ENCODE data around the gene LCE2C.

LCE2C gene

GRCh38 chr1:152699746-152700145, 24.7 kb downstream of the LCE2C start:
- DNase-seq, result no peak
- intact Hi-C loops (cut with DNase I), result no loop called here

- intact Hi-C loops (cut with DNase I), result no loop called here
- no peak for DNase-seq
Observed at GRCh38 chr1:152707860-152708259, 32.8 kb downstream of the LCE2C start, which contains the start of gene LCE4A. LCE4A (plus strand) TSS chr1:152708160; CDS start chr1:152709076, 916 bp downstream.

GRCh38 chr1:152718238-152718637, 43.2 kb downstream of the LCE2C start:
- no peak for DNase-seq
- intact Hi-C loops (cut with DNase I), result no loop called here

- intact Hi-C loops (cut with DNase I), result no loop called here
- no peak for DNase-seq
Observed at GRCh38 chr1:152725261-152725660, 50.2 kb downstream of the LCE2C start.
